CD4-positive, alpha-beta T cell treated with Interleukin-21 for 1 hour (primary cell): ENCODE results near the gene MACF1.

Source experiments
- DNase-seq: peaks from one replicate; pipeline ENCODE4 v3.0.0-alpha.2; 2020

Gene MACF1

DNA sequence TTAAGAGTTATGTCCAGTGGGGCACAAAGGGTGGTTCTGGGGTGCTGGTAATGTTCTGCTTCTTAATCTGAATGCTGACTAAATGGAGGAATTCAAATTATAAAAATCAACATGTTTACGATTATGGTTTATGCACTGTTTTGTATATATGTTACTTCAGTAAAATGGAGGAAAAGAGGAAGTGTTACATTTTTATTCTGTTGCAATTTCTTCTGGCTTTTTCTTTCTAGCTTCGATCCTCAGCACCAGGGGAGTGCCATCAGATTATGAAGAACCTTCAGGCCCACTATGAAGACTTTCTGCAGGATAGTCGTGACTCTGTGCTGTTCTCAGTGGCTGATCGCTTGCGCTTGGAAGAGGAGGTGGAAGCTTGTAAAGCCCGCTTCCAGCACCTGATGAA lies 105.5 kb downstream of the MACF1 start:
- no peak for DNase-seq

DNA sequence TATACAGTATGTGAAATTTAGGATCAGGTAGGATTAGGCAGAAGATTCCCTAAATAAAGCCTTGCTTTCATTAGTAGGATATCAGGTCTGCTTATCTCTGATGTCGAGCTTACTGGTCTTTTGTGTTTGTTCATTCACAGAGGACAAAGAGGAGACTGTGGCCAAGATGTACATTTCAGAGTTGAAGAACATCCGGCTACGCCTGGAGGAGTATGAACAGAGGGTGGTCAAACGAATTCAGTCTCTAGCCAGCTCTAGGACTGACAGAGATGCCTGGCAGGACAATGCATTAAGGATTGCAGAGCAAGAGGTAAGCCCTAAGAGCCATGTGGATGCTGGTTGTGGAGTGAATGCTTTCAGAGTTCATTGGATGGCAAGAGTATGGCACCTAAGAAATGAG lies 106.2 kb downstream of the MACF1 start:
- no peak for DNase-seq

DNA sequence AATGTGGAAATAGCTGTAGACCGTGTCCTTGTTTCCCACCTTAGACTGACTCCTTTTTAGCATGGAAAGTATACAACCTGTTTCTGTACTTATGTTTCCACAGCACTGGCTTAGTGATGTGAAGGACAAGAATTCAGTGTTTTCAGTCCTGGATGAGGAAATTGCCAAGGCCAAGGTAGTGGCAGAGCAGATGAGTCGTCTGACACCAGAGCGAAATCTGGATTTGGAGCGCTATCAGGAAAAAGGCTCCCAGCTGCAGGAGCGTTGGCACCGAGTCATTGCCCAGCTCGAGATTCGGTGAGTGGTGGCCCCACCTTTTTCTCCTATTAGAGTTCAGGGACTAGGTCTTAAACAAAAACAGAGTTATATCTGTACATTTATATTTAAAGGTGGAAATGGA lies 112.6 kb downstream of the MACF1 start:
- DNase-seq, result no peak

DNA sequence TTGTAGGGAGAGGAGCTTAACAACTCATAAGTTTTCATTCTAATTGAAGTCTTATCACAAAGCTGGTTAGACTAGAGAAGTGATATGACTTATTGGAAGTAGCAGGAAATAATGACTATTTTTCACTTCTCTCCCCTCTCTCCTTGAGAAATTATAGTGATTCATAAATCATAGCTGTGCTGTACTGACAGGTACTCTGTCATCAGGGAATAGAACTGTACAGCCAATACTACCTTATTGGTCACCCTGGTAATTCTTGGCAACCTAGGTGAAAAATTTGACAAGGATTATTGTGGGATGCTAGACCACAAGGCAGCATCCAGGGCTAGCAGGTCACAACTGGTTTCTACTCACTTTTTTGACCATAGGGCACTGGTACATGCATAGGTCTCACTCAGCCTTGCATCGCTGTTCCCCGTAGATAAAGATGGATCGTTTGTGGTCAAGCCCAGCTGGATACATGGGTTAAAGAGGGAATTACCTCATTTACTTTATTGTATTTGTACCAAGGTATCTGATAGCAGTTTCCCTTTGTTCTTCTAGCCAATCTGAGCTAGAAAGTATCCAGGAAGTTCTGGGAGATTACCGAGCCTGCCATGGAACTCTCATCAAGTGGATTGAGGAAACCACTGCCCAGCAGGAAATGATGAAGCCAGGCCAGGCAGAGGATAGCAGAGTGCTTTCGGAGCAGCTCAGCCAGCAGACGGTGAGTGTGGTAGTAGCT lies 113.6 kb downstream of the MACF1 start:
- no peak for DNase-seq

DNA sequence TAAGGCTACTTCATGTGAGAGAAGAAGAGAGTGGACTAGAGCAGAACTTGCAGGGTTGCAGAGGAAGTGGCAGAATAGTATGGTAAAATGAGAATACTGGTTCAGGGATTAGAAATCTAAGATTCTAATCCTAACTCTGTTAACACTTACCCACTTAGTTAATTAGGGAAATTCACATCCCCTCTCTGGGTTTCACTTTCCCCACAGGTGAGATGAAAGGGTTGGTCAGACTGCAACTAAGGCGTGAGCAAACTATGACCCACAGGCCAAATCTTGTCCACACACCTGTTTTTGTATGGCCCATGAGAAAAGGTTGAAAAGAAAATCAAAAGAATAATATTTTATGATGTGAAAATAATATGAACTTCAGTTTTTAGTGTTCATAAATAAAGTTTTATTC lies 117.5 kb downstream of the MACF1 start:
- no peak for DNase-seq

DNA sequence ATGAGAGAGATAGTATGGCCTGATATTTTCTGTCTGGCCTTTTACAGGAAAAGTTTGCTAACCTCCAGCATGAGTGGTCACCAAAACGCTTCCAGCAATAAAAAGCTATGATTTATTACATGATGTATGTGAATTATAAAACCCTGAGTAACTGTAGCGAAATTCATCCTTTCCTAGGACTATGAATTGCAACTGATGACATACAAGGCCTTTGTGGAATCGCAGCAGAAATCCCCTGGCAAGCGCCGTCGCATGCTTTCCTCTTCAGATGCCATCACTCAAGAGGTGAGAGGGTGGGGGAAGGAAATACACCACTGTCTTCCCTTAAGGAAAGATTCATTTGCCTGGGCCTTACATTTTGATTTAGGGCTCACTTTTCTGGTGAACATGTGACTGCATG lies 117.9 kb downstream of the MACF1 start:
- DNase-seq, result no peak

DNA sequence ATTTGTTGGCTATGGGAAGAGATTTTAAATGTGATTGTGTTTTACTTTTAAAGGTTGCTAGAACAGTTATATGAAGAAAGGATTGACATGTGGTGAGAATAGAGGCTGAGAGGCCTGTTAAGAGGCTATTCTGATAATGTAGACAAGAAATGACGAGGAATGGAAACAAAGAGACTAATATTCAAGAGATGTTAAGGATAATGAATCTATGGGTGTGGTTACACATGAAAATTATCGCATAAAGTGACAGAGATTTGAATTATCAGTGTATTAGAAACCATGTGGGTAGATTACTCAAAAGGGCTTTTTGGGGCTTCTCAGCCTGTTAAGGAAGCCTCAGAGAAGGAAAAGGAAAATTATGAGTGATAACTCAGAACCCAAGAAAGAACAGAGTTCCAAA lies 120.4 kb downstream of the MACF1 start:
- no peak for DNase-seq

DNA sequence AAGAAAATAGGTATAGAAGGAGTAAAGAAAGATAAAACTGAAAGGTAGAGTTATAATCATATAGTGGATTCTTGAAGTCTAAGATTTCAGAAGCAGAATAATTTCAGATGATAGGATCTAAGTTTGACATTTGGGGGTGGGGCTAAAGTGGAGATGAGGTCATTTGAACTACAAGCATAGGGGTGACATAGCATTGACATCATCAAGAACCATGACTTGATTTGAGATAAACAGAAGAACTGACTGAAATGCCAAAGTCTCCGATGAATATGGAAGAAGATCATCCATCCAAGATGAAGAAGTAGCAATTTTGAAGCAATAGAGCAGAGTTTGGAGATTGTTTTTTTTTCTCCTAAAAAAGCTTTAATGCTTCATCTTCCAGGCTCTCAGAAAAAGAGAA lies 122.3 kb downstream of the MACF1 start:
- no peak for DNase-seq

DNA sequence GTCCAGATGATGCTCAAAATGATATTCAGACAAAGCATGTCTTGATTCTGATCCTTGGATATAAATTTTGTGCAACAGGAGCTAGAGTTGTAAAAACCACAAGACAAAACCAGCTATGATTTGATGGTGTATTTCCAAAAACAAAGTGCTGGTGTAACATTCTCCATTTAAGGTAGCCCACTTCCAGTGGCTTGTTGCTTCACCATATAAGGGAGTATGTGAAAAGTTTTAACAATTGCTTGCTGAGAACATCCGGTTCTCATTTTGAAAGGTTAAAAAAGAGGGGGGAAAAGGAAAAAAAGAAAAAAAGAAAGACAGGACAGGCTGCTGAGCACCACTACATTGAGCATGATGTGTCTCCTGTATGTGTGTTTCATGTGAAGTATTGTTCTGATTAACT lies 123.6 kb downstream of the MACF1 start:
- peak; percentile 34 for DNase-seq

DNA sequence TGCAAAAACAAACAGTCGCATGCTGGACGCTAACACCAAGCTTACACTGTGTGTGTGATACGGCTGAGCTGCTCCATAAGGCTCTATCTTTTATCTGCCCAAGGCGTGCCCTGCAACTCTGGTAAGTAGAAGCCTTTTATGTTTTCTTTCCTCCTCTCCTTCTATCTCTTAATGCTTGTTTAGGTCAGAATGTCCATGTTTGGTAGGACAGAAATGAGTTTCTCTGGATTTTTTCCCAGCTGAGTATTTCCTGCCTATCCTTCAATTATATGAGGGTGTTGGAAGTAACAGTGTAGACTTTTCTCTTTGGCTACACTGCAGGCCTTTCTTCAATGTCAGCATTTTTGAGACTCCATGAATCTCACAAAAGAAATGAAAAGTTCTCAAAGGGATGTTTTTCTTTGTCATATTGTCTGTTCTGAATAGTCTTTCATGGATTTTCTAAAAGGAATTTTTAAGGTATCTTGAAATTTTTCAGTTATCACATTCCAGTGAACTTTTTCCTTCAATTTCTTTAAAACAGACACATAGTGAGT lies 124.2 kb downstream of the MACF1 start:
- DNase-seq, result no peak

DNA sequence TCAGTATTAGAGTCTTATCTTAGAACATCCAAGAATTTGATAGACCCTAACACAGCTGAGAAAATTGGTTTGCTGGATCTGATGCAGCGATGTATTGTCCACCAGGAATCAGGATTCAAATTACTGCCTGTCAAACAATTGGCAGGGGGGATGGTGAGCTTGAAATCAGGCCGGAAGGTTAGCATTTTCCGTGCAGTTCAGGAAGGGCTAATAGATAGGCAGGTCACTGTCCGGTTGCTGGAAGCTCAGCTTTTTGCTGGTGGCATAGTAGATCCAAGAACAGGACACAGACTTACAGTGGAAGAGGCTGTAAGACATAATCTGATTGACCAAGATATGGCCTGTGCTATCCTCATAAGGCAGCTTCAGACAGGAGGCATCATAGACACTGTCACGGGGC lies 127.2 kb downstream of the MACF1 start:
- DNase-seq, result no peak

DNA sequence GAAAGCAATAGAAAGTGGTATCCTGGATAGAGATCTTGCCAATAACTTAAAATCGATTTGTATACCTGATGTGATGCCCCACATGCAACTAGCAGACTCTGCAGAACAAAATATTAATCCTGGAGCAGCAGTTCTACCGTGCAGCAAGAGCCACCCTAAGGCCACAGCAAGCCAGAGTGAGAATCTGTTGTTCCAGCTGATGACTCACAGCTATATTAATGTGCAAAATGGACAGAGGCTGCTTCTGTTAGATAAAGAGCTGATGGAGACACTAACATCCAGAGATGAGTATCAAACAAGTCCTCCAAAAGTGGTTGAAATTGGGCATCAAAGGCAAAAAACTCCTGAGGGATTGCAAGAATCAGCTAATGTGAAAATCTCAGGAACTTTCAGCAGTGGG lies 127.8 kb downstream of the MACF1 start:
- no peak for DNase-seq

DNA sequence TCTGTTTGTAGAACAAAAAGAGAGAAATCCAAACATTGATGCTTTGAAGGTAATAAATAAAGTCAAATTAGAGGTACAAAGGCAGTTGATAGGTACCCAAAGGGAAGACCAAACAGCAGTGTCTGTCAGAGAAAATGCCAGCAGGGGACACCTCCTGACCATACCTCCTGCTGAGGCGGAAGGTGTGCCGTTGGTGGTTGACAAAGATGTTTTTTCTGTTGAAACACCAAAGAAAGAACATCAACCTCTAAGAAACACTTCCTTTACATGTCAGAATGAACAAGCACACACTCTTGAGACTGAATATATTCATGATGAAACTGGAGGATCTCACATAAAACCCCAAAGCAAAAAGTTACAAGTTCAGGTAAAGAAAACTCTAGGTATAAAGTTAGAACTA lies 128.3 kb downstream of the MACF1 start:
- no peak for DNase-seq

DNA sequence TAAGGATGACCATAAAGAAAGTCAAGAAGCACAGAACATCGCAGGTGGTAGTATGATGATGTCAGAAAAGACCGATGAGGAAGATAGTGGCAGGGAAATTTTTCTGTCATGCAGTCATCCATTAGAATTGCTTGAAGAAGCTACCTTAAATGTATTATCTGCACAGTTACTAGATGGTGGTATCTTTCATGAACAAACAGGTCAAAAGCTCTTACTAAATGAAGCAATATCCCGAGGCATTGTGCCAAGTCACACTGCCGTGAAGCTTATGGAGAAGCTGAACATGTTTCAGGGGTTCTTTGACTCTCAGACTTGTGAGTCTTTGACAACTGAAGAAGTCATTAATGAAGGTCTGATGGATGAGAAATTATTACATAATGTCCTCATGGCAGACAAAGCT lies 128.8 kb downstream of the MACF1 start:
- DNase-seq, result no peak

DNA sequence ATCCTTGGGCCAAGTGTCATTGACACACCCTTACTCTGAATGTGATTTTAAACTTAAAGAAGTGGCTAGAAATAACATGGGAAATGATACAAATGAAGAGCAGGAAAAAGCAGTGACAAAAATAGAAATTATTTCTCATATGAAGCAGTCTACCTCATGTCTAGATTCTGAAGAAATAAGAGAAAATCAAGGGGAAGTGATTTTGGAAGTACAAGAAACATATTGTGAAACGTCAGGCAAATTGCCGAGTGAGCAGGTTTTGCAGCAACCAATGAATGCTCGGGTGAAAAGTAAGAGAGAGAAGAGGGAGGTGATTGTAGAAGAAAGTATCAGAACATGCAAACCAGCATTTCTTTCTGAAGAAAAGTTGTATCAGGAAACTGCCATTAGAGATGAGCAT lies 130.7 kb downstream of the MACF1 start:
- DNase-seq, result no peak

DNA sequence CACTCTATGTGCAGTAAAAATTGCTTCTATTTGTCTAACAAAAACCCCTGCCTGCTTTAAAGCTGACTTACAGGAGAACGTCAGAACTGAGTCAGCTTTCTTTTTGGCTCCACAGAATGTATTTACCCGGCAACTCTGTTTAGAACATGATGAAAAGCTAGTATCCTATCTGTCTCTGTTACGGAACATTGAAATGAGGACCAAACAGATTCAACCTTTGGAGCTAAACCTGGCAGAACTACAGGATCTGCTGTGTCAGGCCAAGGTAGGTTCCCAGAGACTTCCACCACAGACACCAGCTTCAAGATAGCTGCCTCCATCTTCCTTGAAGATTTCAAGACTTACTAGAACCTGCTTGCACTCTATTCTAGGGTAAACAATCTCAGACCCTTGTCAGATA lies 132.6 kb downstream of the MACF1 start:
- DNase-seq, result no peak

DNA sequence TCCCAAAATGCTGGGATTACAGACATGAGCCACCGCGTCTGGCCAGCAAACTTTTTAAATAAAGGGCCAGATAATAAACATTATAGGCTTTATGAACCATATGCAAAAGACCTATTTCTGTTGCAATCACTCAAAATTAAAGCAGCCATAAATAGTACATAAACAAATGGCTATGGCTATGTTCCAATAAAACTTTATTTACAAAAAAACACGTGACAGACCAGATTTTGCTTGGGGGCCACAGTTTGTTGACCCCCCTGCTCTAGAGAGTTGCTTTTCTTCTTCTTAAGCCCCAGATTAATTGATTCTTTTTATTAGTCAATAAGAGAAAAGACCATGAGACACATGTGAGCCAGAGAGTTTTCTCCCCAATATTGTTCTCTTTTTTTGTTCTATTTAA lies 138.3 kb downstream of the MACF1 start:
- no peak for DNase-seq

DNA sequence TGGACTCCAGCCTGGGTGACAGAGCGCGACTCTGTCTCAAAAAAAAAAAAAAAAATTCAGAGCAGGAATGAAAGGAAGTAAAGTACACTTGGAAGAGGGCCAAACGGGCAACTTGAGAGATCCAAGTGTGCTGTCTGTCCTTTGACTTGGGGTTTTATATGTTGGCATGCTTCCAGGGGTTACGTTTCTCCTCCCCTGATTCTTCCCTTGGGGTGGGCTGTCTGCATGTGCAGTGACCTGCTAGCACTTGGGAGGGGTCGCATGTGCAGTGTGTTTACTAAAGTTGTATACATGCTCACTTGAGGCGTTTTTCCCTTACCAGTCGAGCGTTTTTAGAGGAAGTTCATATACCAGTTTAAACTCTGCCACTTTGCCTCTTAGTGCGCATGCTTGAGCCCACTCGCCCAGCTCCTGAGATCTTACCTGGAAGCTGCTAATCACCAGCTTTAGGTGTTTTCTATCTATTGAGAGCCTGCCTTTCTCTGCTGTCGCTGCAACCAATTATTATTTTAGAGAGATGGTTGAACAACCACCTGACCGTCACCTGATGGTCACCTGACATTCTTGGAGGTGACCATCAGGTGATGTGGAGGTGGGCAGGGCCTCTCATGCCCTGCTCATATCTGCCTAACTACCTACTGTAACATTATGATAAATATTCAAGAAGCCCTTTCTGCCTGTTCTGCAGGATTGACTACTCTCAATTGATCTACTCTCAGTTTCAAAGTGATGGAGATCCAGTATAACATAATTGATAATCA lies 140.1 kb downstream of the MACF1 start:
- no peak for DNase-seq

DNA sequence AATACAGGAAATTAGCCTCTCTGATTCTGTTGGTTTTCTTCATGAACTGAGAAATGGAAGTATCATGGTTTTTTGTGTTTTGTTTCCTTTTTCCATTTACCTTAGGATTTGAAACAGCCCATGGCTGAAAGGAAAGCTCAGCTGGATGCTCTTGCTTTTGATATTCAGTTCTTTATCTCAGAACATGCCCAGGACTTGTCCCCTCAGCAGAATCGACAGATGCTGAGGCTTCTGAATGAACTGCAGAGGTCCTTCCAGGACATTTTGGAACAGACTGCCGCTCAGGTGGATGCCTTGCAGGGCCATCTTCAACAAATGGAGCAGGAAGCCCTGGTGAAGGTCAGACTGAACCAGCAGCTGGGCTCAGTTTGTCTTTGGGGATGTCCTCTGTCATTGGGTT lies 142.4 kb downstream of the MACF1 start:
- DNase-seq, result no peak

DNA sequence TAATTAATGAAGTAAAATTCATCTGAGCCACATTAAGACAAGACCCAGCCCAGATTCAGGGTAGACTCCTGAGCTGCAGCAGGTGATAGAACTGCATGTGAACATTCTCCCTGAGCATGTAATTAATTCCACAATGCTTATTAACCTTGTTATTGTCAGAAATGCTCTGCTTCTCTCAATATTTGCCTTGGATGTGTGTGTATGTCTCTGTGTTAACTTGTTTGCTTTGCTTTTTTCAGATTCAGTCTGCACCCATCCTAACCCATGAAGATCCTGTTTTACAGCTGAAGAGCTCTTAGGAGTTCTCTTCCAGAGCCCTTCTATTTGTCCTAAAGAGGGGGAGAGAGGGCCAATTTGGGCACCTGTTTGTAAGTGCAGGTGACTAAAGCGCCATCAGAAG lies 143.8 kb downstream of the MACF1 start:
- DNase-seq, result no peak

DNA sequence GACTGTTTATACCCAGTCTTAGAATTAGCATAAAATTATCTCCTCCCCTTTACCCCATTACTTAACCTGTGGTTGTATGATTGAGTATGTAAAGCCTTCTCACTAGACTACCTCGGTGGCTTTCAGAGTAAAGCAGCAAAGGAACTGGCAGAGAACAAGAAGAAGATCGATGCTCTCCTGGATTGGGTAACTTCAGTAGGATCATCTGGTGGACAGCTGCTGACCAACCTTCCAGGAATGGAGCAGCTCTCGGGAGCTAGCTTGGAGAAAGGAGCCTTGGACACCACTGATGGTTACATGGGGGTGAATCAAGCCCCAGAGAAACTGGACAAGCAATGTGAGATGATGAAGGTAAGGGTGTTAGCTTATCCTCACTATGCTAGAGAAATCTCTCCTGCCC lies 148.4 kb downstream of the MACF1 start:
- DNase-seq, result no peak

DNA sequence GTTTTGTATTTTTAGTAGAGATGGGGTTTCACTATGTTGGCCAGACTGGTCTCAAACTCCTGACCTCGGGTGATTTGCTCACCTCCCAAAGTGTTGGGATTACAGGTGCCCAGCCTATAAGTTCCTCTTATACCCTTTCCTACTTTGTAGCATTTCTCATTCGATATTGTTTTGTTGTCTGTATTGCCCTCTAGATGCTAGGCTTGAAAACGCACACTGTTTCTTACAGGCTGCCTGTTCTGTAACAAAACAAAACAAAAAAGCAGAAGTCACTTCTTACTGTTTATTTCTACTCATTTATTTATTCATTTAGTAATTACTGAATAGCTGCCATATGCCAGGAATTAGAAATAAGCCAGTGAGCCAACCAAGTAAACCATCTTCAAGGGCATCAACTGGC lies 150.1 kb downstream of the MACF1 start:
- DNase-seq, result no peak

DNA sequence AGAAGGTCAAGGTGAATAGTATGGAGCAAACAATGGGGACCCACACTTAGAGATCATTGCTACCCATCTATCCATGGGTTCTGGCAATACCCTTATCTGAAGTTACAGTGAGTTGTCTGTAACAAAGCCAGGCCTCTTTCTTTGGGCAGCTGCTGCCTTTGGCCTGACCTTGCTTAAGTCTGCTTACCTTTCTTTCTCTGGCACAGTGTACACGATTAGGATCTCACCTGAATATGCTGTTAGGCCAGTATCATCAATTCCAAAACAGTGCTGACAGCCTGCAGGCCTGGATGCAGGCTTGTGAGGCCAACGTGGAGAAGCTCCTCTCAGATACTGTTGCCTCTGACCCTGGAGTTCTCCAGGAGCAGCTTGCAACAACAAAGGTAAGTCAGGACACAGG lies 154.0 kb downstream of the MACF1 start:
- no peak for DNase-seq

DNA sequence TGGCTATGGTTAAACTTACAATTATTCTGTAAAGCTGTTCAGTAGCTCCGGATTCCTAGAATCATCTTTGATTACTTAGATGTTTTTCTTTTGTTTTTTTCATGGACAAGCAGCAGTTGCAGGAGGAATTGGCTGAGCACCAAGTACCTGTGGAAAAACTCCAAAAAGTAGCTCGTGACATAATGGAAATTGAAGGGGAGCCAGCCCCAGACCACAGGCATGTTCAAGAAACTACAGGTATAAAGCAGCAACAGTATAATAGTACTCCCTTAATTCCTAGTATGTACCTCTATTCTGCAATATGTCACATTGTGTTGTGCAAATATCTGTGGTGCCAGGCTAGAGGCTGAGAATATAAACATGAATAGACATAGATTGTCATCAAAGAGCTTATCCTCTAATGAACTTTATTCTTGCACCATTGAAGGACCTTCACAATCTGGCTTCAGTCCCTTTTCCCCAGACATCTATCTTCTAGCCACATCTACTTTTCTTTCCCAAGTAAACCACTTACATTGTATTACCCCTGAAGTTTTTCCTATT lies 154.6 kb downstream of the MACF1 start:
- DNase-seq, result no peak
